GM12864 (cell line): ENCODE results near the gene REEP5.
"Not testable (repeated sequence)": the region's sequence is repeated elsewhere in the genome, so short reads cannot be mapped to it uniquely, and the experiment has no call there.

Experiments
- DNase-seq: peaks from one replicate; pipeline ENCODE4 v3.0.0-alpha.2; 2011; ENCODE audit warnings: low read depth
- H3K4me3 ChIP-seq: 2 replicates; pipeline ENCODE4 v1.5.1; 2011; ENCODE audit warnings: mild to moderate bottlenecking, low read depth, low read length, control low read depth
- TF ChIP-seq, protein P1 (sequence below): IDR thresholded peaks from 2 replicates; pipeline ENCODE4 v1.5.1; 2011; ENCODE audit warnings: low read depth, mild to moderate bottlenecking, moderate library complexity, low read length, control low read depth, inconsistent platforms; ENCODE audit errors: missing control alignments

Gene REEP5

DNA sequence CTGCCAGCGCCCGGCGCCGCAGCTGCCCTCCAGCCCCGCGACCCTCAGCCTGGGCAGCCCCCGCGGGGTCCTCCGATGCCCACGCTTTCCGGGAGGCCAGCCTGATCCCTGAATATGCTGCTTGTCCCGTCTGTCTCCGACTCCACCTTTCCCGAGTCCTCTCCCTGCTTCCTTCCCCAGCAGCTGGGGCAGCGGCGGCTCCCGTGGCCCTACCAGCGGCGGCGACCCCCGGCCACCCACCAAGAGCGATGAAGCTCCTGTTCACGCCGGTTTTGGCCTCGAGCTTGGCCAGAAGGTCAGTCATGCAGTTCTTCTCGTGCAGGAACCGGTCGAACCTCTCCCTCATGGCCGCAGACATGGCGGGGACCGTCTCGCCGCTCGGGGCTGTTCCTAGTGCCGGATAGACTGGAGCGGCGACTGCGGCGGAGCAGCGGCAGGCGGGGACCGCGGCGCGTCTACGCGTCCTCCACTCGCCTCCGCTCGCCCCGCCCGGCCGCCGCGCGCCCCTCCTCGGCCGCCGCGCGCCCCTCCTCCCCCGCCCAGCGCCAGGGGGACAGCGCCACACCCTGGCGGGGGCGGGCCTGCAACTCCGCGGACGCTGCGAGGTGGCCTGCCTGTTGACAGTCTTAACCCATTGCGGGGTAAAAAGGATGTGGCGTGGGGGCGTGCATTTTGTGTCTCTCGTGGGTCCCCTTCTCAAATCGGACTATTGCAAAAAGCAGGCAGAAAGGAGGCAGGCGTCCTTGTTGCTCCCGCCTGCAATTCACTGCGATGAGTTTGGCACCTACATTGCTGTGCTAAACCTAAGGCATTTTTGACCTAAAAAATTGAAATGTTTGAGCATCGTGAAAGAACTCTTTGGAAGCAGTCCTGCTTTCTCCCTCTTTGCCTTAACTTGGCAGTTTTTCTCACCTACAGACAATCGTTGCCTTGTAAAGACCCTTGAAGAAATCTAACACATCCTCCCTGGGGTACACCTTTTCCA, at the start of gene REEP5:
TSS of gene REEP5 (minus strand) at position 395 of the 985 bp plus-strand sequence. CDS start at position 358, 37 bp downstream.
- DNase-seq = no peak
- TF ChIP-seq, protein P1, sequence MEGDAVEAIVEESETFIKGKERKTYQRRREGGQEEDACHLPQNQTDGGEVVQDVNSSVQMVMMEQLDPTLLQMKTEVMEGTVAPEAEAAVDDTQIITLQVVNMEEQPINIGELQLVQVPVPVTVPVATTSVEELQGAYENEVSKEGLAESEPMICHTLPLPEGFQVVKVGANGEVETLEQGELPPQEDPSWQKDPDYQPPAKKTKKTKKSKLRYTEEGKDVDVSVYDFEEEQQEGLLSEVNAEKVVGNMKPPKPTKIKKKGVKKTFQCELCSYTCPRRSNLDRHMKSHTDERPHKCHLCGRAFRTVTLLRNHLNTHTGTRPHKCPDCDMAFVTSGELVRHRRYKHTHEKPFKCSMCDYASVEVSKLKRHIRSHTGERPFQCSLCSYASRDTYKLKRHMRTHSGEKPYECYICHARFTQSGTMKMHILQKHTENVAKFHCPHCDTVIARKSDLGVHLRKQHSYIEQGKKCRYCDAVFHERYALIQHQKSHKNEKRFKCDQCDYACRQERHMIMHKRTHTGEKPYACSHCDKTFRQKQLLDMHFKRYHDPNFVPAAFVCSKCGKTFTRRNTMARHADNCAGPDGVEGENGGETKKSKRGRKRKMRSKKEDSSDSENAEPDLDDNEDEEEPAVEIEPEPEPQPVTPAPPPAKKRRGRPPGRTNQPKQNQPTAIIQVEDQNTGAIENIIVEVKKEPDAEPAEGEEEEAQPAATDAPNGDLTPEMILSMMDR = peak; percentile 71
- H3K4me3 ChIP-seq = peak within 1 kb of the TSS; percentile 99

DNA sequence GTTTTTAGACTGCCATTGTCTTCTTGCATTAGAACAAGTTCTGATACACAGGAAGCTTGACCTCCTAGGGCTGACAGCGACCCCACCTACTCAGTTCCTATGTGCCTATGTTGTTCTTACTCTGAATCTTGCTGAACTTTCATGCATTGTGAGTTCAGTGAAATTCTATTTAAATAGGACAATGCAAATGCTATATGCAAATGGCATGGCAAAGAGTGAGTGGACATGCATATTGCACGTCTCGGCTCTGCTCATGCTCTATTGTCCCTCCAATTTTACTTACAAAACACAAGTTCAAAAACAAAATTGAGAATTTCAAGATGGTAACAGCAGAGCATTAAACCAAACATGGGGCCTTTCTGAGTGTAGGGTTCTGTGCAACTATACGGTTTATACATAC, 49.2 kb upstream of the REEP5 start:
- TF ChIP-seq, protein P1 = no peak
- DNase-seq = no peak

DNA sequence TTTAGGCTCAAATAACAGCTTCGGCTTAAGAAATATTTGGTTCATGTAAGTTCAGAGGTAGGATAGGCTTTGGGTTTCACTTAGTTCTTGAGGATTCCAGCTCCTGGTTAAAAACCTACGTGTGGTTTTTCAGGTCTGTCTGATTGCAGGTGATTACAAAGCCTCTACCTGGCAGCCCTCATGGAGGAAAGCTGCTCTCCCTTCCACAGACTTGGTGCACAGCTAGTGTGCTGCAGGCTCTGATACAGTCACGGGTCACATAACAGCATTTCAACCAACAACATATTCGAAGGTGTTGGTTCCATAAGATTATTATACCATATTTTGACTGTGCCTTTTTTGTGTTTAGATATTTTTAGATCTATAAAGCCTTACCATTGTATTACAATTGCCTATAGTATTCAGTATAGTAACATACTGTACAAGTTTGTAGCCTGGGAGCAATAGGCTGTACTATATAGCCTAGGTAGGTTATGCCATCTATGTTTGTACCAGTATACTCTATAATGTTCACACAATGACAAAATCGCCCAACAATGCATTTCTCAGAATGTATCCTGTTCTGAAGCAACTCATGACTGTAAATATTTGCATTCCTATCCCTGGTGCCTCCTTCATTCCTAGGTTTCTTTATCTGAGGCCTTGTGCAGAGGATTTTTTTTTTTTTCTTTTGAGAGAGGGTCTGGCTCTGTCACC, 46.5 kb upstream of the REEP5 start:
- DNase-seq = no peak
- H3K4me3 ChIP-seq = no peak overlapping the region
- TF ChIP-seq, protein P1 = no peak

More for the DNA sequence above, 49.2 kb upstream of the REEP5 start:
- H3K4me3 ChIP-seq = no peak overlapping the region

DNA sequence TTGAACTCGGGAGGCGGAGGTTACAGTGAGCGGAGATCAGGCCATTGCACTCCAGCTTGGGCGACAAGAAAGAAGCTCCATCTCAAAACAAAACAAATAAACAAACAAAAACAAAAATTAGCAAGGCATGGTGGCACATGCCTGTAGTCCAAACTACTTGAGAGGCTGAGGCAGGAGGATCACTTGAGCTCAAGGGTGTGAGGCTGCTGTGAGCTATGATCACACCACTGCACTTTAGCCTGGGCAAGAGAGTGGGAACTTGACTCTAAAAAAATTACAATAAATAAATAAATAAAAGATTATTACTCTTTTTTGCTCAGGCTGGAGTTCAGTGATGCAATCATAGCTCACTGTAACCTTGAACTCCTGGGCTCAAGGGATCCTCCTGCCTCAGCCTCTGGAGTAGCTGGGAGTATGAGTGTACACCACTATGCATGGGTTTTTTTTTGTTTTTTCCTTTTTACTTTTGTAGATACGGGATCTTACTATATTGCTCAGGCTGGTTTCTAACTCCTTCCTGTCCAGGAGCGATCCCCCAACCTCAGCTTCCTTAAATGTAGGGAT, 45.6 kb upstream of the REEP5 start:
- no peak overlapping the region for H3K4me3 ChIP-seq
- DNase-seq = no peak
- TF ChIP-seq, protein P1 = no peak

DNA sequence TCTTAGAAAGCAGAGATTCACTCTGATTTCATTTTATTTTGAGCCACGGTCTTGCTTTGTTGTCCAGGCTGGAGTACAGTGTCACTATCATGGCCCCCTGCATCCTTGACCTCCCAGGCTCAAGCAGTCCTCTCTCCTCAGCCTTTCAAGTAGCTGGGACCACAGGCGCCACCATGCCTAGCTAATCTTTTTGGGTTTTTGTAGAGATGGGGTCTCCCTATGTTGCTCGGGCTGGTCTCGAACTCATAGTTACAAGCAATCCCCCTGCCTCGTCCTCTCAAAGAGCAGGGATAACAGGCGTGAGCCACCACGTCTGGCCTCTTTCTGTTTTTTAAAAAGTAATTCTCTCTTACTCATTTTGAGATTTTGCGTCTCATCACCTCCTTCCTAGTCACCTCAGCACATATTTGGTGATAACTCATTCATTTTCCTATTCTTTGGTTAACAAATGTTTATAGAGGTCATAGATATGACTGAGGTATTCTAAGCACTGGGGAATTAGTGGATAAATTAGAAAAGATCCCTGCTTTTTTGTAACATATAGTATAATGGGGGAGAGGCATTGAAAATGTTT, 43.8 kb upstream of the REEP5 start:
- TF ChIP-seq, protein P1 = no peak

DNA sequence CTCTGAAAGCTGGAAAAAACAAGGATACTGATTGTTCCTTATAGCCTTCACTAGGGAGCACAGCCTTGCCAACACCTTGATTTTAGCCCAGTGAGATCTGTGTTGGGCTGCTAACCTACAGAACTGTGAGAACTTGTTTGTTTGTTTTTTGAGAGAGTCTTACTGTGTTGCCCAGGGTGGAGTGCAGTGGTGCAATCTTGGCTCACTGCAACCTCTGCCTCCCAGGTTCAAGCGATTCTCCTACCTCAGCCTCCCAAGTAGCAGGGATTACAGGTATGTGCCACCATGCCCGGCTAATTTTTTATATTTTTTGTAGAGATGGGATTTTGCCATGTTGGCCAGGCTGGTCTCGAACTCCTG, 41.3 kb upstream of the REEP5 start:
- not testable (repeated sequence) for H3K4me3 ChIP-seq, DNase-seq

More for the DNA sequence above, 43.8 kb upstream of the REEP5 start:
- H3K4me3 ChIP-seq = no peak overlapping the region
- DNase-seq = no peak
